Cardiac septum (tissue), 1 donor: ENCODE results near the gene ECE1. TPM values are rescaled to one million over a fixed set of nuclear protein-coding genes. Genes with fewer than 3 reads are reported as not detected.
"Not testable (repeated sequence)": the region's sequence is repeated elsewhere in the genome, so short reads cannot be mapped to it uniquely, and the experiment has no call there.

ENCODE experiments used
- DNase-seq: peaks from one replicate; pipeline ENCODE4 v3.0.0-alpha.2; 2020; ENCODE audit warnings: low spot score
- intact Hi-C: fragments of 100-400 bp; cut with DNase I; formaldehyde crosslinking; loops from one replicate; pipeline ENCODE4 v1.14.0; 2022
- total RNA-seq: library from RNA; stranded (reverse); fragmentation: NEBNext Ultra II Directional; extraction: Animal tissue kit (Norgen Biotek cat#: 25700); gene quantifications from one replicate; pipeline ENCODE4 v1.2.1, GENCODE V29; 2021
- donor health status: DM: no; HTN: no; CAD: no.

Gene ECE1
- total RNA-seq, 1 donor from 2014 or later: 55.8 TPM

GRCh38 chr1:21296509-21297354, 6.5 kb upstream of the ECE1 start:
- intact Hi-C loops: no loop called here
- no peak for DNase-seq

DNA sequence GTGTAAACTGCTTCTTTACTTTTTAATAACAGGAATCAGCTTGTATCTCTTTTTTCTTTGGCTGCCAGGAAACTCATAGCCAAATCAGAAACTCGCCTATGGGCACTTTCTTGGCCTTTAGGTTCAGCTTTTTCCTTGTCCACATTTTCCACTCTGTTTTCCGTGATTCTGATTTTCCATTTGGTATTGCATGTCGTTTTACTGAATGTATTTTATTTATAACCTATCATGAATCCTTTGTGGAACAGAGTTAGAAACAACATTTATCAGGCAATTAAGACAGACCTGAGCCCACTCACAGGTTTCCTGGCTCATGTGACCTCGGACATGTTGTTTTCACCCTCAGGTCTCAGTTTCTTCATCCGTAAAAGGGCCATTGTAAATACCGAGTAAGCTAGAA, 5.3 kb upstream of the ECE1 start:
- no peak for DNase-seq
- intact Hi-C loops: no loop called here

- DNase-seq: no peak
- intact Hi-C loops: no loop called here
Observed at GRCh38 chr1:21295002-21295401, 4.7 kb upstream of the ECE1 start.

GRCh38 chr1:21294266-21294989, 4.2 kb upstream of the ECE1 start:
- peak; percentile 84 for DNase-seq
- intact Hi-C loops: loop anchor here (5.0 kb wide), 1 partner anchor 73 kb away; no protein-coding TSS in a partner anchor

DNA sequence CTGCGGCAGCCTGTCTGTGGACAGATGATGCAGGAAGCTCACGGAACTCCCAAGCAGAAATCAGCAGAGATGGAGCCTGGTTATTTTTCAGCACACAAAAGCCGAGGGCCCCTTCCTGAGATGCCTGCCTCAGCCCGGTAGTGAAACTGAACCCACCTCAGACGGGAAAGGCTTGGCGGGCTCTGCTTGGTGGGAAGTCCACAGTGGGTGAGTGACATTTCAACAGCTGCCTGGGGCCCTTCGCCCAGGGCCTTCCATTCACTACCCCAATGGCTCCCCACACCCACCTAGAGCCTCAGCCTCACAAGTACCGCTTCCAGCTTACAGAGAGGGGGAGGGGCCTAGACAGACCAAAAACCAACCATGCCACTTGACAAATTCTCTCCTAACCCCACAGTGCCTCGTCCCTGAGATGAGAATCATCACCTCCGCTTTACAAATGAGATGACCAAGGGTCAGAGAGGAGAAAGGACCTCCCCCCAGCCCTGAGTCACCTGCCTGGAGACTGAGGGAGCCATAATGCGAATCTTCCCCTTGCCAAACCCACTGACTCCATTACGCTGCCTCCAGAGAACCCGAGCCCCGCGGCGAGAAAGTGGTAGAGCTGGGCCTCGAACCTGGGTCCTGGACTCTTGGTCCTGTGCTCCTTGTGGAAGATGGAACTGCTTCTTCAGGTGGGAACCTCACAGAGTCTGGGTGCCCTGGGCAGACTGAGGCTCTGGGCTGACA, 3.4 kb upstream of the ECE1 start:
- intact Hi-C loops: loop anchor here (5.0 kb wide), 1 partner anchor 74 kb away; no protein-coding TSS in a partner anchor
- no peak for DNase-seq

- intact Hi-C loops: loop anchor here (5.0 kb wide), 1 partner anchor 74 kb away; no protein-coding TSS in a partner anchor
- DNase-seq: no peak
Observed at GRCh38 chr1:21292984-21293536, 2.8 kb upstream of the ECE1 start.

DNA sequence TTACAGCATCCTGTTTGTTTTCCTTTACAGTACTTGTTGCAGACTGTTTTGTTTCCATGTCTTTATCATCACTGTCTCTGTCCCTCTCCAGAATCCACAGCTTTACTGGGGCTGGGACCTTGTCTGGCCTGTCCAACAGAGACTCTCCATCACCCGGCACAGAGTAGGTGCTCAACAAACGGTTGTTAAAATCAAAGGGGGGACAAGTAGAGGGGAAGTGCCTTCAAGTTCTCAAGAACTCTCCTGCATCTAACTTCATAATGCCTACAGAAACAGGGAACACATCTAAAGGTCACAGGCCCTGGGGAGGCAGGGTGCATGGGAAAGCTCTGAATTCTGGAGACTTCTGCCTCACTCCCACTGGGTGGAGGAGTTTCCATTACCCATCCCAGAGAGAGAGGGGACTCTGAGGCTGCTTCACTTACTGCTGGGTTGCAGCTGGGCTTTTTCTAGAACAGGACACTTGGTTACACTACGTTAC, 2.3 kb upstream of the ECE1 start:
- DNase-seq: no peak
- intact Hi-C loops: loop anchor here (5.0 kb wide), 1 partner anchor 75 kb away; no protein-coding TSS in a partner anchor

DNA sequence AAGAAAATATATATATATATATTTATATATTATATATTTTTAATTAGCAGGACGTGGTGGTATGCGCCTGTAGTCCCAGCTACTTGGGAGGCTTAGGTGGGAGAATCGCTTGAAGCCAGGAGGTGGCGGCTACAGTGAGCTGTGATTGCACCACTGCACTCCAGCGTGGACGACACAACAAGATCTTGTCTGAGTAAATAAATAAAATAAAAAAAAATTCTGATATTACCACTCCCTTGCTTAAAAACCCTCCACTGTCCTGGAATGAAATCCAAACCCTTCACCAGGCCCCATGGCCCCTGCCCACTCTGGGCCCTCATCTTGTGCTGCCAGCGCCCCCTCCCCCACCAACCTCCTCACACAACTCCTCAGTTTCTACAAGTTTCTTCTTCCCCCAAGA, 1.7 kb upstream of the ECE1 start:
- DNase-seq: no peak
- intact Hi-C loops: loop anchor here (2.0 to 5.0 kb wide), 2 partner anchors 41 to 75 kb away; no protein-coding TSS in a partner anchor

DNA sequence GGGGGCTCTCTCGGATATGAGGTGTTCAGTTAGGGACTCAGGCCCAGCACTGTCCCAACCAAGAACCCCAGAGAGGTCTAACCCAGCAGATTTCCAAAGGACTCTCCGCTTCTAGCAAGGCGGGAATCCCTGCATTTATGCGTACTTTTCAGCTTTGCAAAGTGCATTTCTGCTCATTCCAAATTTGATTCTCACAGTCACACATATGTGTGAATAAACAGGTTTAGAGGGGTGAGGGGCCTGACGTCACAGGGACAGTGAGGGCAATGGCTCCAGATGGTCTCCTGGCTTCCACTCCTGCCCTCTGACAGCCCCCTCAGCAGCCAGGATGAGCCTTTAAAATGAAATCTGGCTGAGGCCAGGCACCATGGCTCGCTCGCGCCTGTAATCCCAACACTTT, 921 bp upstream of the ECE1 start:
- intact Hi-C loops: loop anchor here (2.0 to 5.0 kb wide), 2 partner anchors 42 to 76 kb away; no protein-coding TSS in a partner anchor
- DNase-seq: no peak

DNA sequence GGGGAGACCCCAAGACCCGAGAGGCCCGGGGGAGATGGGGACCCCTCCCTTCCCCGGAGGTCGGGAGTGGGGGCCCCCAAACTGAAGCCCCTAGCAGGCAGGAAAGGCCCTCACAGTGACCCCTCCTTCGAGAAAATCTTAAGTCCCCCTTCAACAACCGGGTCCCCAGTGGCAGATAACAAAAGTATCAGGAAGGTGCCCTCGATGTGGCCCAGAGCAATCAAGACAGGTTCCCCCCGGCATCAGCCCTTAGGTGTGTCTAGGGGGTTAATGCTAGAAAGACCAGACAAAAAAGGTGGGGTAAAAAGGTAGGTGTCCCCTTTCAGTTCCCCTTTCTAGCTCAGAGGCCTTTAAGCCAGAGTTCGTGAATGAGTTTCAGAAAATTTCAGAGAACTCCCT, 282 bp upstream of the ECE1 start:
- no peak for DNase-seq
- intact Hi-C loops: loop anchor here (2.0 to 5.0 kb wide), 2 partner anchors 42 to 77 kb away; no protein-coding TSS in a partner anchor

DNA sequence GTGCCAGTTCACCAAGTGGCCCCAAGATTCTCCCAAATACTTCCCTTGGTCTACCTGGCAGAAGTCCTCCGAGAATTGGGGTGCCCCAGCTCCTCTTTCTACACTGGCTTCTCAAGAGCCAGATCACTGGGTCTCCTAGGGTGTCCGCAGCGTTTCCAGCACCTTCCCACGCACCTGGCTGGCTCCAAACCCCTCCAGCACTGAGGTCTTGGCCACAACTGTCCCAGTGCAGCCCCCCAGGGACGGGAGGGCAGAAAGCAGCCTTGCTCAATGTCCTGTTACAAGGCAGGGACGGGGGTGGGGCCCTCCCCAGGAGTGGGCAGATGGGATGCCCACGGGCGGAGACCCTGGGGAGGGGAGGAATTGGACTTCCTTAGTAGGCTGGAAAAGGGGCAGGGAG, 1.1 kb downstream of the ECE1 start:
- intact Hi-C loops: no loop called here
- DNase-seq: no peak

- intact Hi-C loops: no loop called here
- DNase-seq: no peak
Observed at GRCh38 chr1:21287905-21288514, 2.3 kb downstream of the ECE1 start.

GRCh38 chr1:21285386-21285785, 4.9 kb downstream of the ECE1 start:
- intact Hi-C loops, DNase-seq: not testable (repeated sequence)

GRCh38 chr1:21285055-21285372, 5.2 kb downstream of the ECE1 start:
- no peak for DNase-seq
- intact Hi-C loops: no loop called here

DNA sequence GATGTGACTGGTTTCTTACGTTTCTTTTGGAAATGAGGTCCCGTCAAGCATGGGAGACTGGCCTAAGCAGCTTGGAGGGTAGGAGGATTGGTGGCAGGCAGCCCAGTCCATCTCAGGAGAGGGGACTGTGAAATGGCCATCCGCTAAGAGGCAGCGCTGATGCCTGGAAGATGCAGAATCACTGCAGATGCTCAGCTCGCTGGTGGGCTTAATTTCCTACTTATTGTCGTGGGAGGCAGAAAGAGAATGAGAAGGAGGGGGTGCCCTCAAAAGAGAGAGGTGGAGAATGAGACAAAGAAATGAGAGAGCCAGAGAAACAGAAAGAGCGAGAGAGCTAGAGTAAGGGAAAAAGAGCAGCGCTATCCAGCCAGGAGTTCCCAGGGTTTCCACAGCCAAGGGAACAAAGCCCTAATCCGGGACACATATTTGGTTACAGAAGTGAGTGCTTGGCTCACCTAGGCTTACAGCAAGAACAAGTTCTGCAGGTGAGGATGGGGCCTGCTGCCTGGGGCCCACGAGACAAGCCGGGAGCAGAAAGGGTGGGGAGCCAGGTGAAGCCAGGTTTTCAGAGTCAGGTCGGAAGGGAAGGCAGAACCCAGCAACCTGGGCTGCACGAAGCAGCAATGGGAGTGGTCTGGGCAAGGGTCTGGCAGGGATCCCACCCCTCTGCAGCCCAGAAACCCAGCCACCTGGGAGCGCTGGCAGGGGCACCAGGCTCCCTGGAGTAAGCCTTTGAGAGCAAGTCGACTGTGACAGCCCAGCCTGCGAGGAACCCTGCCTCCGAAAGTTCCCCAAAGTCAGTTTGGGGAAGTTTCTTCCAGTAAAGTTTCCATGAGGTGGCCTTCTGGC, 5.8 kb downstream of the ECE1 start:
- intact Hi-C loops: no loop called here
- no peak for DNase-seq

GRCh38 chr1:21283524-21283923, 6.7 kb downstream of the ECE1 start:
- DNase-seq: no peak
- intact Hi-C loops: no loop called here

GRCh38 chr1:21282020-21282419, 8.2 kb downstream of the ECE1 start:
- DNase-seq, intact Hi-C loops: not testable (repeated sequence)

DNA sequence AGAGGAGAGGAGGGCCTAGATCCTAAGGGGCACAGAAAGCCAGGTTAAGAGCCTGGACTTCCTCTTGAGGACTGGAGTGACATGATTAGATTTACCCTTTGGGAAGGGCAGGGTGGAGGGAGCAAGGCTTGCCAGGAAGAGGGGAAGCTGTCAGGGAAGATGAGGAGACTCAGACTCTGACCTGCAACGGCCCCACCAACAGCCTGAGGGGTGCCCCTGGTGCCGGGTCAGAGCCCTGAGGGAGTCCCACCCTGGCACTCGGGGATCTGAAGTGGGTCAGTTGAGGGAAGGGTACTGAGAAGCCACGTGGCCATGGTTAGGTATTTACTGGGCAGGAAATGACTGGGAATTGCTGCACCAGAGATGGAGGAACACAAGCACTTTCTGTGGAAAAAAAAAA, 9.8 kb downstream of the ECE1 start:
- no peak for DNase-seq

More for the DNA sequence above, 9.8 kb downstream of the ECE1 start:
- intact Hi-C loops: no loop called here
